ENCODE results near the gene SLC15A1. TPM values are rescaled to one million over a fixed set of nuclear protein-coding genes. Genes with fewer than 3 reads are reported as not detected.

SLC15A1 gene
- polyA plus RNA-seq, 1 donor (not counting 4 experiments of a cell fraction or from before 2014, with no cell fraction given) = 0.10 TPM

DNA sequence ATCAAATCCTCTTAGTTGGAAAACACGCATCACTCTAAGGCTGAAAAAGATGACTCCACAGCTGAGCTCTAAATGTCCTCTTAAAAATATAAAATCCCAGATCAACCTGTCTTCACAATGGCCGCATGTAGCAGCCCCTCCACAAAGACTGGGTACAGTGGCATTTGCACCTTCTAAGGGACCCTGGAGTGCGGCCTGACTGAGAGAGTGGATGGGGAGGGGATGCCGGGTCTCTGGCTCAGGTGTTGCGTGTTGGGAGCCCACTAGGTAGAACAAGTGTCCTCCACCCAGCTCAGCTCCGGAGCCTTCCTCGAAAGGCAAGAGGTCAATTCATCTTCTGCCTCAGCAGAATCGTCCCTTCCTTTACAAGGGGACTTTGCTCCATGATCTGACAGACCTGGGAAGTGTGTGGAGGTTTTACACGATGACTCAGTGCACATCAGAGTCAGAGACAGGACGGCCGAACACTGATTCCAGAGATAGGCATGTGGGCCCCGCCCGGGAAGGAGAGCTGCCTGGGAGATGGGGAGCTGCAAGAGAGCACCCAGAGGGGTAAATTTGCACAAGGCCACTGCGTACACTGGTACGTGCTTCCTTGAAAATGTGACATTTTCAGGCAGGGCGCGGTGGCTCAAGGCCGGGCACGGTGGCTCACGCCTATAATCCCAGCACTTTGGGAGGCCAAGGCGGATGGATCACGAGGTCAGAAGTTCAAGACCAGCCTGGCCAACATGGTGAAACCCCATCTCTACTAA, 23.5 kb upstream of the SLC15A1 start:
- DNase-seq (ENCODE audit: low read depth, low spot score) (peak; percentile 25), FAIRE-seq (peak; percentile 83)
- Histone ChIP-seq H3K9ac (ENCODE audit: control insufficient read depth, extremely low read depth, insufficient read depth, low read length) (no peak overlapping the region), H2AFZ (ENCODE audit: control insufficient read depth, low read length) (no peak overlapping the region), H3K27ac (ENCODE audit: control insufficient read depth, insufficient read depth, low read length) (no peak overlapping the region), H4K20me1 (ENCODE audit: control insufficient read depth, extremely low read depth, insufficient read depth, low read length) (no peaks in the 10 kb centered on the region), H3K9me3 (ENCODE audit: control insufficient read depth, low read depth, low read length) (no peaks in the 10 kb centered on the region), H3K4me3 (ENCODE audit: control insufficient read depth in 2 of 3, extremely low read depth in 1 of 3, insufficient read depth in 2 of 3, low read depth in 1 of 3, low read length in 3 of 3) (no peak overlapping the region), H3K4me2 (ENCODE audit: control insufficient read depth, extremely low read depth, insufficient read depth, low read depth, low read length) (no peak overlapping the region), H3K4me1 (ENCODE audit: control insufficient read depth, extremely low read depth, insufficient read depth, low read length) (peaks cover 4% of the 10 kb centered on the region), H3K9me1 (ENCODE audit: control insufficient read depth, extremely low read depth, insufficient read depth, low read length) (no peaks in the 10 kb centered on the region), H3K36me3 (ENCODE audit: control insufficient read depth in 2 of 2, extremely low read depth in 1 of 2, insufficient read depth in 2 of 2, low read length in 2 of 2) (no peaks in the 10 kb centered on the region), H3K79me2 (ENCODE audit: control insufficient read depth, insufficient read depth, low read length) (no peaks in the 10 kb centered on the region), H3K27me3 (ENCODE audit: control insufficient read depth, extremely low read depth, insufficient read depth, low read length) (no peaks in the 10 kb centered on the region)
- dilution Hi-C loops (cut with MboI; ENCODE audit: extremely low pct_ligation_motif_present, low sequenced_read_pairs) = no loop called here
- no peak for TF ChIP-seq EZH2 (IDR thresholded peaks at IDR 0.05; ENCODE audit: low read length)
- TF ChIP-seq, protein P1, sequence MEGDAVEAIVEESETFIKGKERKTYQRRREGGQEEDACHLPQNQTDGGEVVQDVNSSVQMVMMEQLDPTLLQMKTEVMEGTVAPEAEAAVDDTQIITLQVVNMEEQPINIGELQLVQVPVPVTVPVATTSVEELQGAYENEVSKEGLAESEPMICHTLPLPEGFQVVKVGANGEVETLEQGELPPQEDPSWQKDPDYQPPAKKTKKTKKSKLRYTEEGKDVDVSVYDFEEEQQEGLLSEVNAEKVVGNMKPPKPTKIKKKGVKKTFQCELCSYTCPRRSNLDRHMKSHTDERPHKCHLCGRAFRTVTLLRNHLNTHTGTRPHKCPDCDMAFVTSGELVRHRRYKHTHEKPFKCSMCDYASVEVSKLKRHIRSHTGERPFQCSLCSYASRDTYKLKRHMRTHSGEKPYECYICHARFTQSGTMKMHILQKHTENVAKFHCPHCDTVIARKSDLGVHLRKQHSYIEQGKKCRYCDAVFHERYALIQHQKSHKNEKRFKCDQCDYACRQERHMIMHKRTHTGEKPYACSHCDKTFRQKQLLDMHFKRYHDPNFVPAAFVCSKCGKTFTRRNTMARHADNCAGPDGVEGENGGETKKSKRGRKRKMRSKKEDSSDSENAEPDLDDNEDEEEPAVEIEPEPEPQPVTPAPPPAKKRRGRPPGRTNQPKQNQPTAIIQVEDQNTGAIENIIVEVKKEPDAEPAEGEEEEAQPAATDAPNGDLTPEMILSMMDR (optimal IDR thresholded peaks at IDR 0.05 in 1 of 3, IDR thresholded peaks at IDR 0.05 in 1 of 3, conservative IDR thresholded peaks at IDR 0.05 in 1 of 3; ENCODE audit: extremely low read depth in 1 of 3, insufficient read depth in 2 of 3, low read length in 3 of 3) = no peak

GRCh38 chr13:98775386-98775785, 22.9 kb upstream of the SLC15A1 start:
- no peaks in the 10 kb centered on the region for H4K20me1 ChIP-seq (ENCODE audit: control insufficient read depth, extremely low read depth, insufficient read depth, low read length)
- H3K4me1 ChIP-seq (ENCODE audit: control insufficient read depth, extremely low read depth, insufficient read depth, low read length) = peaks cover 4% of the 10 kb centered on the region
- no peak overlapping the region for H3K4me2 ChIP-seq (ENCODE audit: control insufficient read depth, extremely low read depth, insufficient read depth, low read depth, low read length)
- H3K36me3 ChIP-seq (ENCODE audit: control insufficient read depth in 2 of 2, extremely low read depth in 1 of 2, insufficient read depth in 2 of 2, low read length in 2 of 2) = no peaks in the 10 kb centered on the region
- H3K79me2 ChIP-seq (ENCODE audit: control insufficient read depth, insufficient read depth, low read length) = no peaks in the 10 kb centered on the region
- DNase-seq (ENCODE audit: low read depth, low spot score) (no peak), FAIRE-seq (no peak)
- TF ChIP-seq EZH2 (IDR thresholded peaks at IDR 0.05; ENCODE audit: low read length) = no peak
- TF ChIP-seq, protein P1 (optimal IDR thresholded peaks at IDR 0.05 in 1 of 3, IDR thresholded peaks at IDR 0.05 in 1 of 3, conservative IDR thresholded peaks at IDR 0.05 in 1 of 3; ENCODE audit: extremely low read depth in 1 of 3, insufficient read depth in 2 of 3, low read length in 3 of 3) = no peak
- no peak overlapping the region for H3K27ac ChIP-seq (ENCODE audit: control insufficient read depth, insufficient read depth, low read length)
- H3K9ac ChIP-seq (ENCODE audit: control insufficient read depth, extremely low read depth, insufficient read depth, low read length) = no peak overlapping the region
- no peaks in the 10 kb centered on the region for H3K9me1 ChIP-seq (ENCODE audit: control insufficient read depth, extremely low read depth, insufficient read depth, low read length)
- dilution Hi-C loops (cut with MboI; ENCODE audit: extremely low pct_ligation_motif_present, low sequenced_read_pairs) = no loop called here
- no peak overlapping the region for H3K4me3 ChIP-seq (ENCODE audit: control insufficient read depth in 2 of 3, extremely low read depth in 1 of 3, insufficient read depth in 2 of 3, low read depth in 1 of 3, low read length in 3 of 3)
- H3K27me3 ChIP-seq (ENCODE audit: control insufficient read depth, extremely low read depth, insufficient read depth, low read length) = no peaks in the 10 kb centered on the region
- no peak overlapping the region for H2AFZ ChIP-seq (ENCODE audit: control insufficient read depth, low read length)
- H3K9me3 ChIP-seq (ENCODE audit: control insufficient read depth, low read depth, low read length) = no peaks in the 10 kb centered on the region

Data from keratinocyte (primary cell).